NCI-H1417 treated with DMSO at 0.1 percent for 48 hours (cell line): Measurements from ENCODE around the gene ADGRB2.

ENCODE experiments used
- DNase-seq: peaks from one replicate; lab custom pipeline; 2025; lab: John Stamatoyannopoulos, UW

ADGRB2 gene

GRCh38 chr1:31702836-31703404 lies 61.2 kb downstream of the ADGRB2 start:
- DNase-seq: no peak

- no peak for DNase-seq
Measured at GRCh38 chr1:31701091-31701736, 62.9 kb downstream of the ADGRB2 start.

- no peak for DNase-seq
Measured at GRCh38 chr1:31700468-31701090, 63.6 kb downstream of the ADGRB2 start.

GRCh38 chr1:31699341-31699891 lies 64.7 kb downstream of the ADGRB2 start:
- DNase-seq: no peak

GRCh38 chr1:31697369-31697984 lies 66.7 kb downstream of the ADGRB2 start:
- DNase-seq: no peak

- no peak for DNase-seq
Measured at GRCh38 chr1:31696242-31696641, 67.9 kb downstream of the ADGRB2 start.

GRCh38 chr1:31695327-31695726 lies 68.8 kb downstream of the ADGRB2 start:
- no peak for DNase-seq

- DNase-seq: no peak
Measured at GRCh38 chr1:31694964-31695313, 69.2 kb downstream of the ADGRB2 start.

- no peak for DNase-seq
Measured at GRCh38 chr1:31694069-31694963, 69.8 kb downstream of the ADGRB2 start.

- no peak for DNase-seq
Measured at GRCh38 chr1:31693231-31693630, 70.9 kb downstream of the ADGRB2 start.

- no peak for DNase-seq
Measured at GRCh38 chr1:31691951-31692350, 72.2 kb downstream of the ADGRB2 start.

- DNase-seq: no peak
Measured at GRCh38 chr1:31691446-31691845, 72.7 kb downstream of the ADGRB2 start.

- DNase-seq: no peak
Measured at GRCh38 chr1:31690921-31691320, 73.2 kb downstream of the ADGRB2 start.

- no peak for DNase-seq
Measured at GRCh38 chr1:31689854-31690253, 74.3 kb downstream of the ADGRB2 start.

- no peak for DNase-seq
Measured at GRCh38 chr1:31689379-31689778, 74.8 kb downstream of the ADGRB2 start.

GRCh38 chr1:31688233-31688918 lies 75.8 kb downstream of the ADGRB2 start:
- DNase-seq: no peak

GRCh38 chr1:31687601-31688000 lies 76.5 kb downstream of the ADGRB2 start:
- DNase-seq: no peak

GRCh38 chr1:31685795-31686194 lies 78.3 kb downstream of the ADGRB2 start:
- no peak for DNase-seq

- DNase-seq: no peak
Measured at GRCh38 chr1:31683997-31684396, 80.1 kb downstream of the ADGRB2 start.

GRCh38 chr1:31681415-31681814 lies 82.7 kb downstream of the ADGRB2 start:
- DNase-seq: no peak

- no peak for DNase-seq
Measured at GRCh38 chr1:31679676-31680230, 84.4 kb downstream of the ADGRB2 start.
